ENCODE data around the gene AGBL3.
"Not testable (repeated sequence)": the region's sequence is repeated elsewhere in the genome, so short reads cannot be mapped to it uniquely, and the experiment has no call there.

DNA sequence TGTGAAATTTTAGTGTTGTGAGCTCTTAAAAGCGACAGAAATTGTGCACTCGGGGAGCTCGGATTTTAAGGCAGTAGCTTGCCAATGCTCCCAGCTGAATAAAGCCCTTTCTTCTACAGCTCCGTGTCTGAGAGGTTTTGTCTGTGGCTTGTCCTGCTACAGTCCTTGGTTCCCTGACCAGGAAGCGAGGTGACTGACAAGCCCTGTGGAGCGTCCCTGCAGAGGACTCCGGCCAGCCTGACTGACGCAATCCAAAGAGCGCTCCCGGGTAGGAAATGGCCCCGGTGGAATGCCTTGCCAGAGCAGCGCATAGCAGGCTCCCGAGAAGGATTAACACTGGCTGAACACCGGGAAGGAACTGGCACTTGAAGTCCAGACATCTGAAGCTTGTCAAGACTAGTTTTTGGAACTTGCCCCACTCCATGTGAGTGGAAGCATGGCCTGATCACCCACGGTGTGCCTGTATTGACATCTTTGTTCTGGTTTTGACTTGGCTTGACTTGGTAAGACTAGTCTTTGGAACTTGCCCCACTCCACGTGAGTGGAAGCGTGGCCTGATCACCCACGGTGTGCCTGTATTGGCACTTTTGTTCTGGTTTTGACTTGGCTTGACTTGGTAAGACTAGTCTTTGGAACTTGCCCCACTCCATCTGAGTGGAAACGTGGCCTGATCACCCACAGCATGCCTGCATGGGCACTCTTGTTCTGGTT lies 185.4 kb downstream of the AGBL3 start:
- TF ChIP-seq, protein P1, sequence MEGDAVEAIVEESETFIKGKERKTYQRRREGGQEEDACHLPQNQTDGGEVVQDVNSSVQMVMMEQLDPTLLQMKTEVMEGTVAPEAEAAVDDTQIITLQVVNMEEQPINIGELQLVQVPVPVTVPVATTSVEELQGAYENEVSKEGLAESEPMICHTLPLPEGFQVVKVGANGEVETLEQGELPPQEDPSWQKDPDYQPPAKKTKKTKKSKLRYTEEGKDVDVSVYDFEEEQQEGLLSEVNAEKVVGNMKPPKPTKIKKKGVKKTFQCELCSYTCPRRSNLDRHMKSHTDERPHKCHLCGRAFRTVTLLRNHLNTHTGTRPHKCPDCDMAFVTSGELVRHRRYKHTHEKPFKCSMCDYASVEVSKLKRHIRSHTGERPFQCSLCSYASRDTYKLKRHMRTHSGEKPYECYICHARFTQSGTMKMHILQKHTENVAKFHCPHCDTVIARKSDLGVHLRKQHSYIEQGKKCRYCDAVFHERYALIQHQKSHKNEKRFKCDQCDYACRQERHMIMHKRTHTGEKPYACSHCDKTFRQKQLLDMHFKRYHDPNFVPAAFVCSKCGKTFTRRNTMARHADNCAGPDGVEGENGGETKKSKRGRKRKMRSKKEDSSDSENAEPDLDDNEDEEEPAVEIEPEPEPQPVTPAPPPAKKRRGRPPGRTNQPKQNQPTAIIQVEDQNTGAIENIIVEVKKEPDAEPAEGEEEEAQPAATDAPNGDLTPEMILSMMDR (conservative IDR thresholded peaks at IDR 0.05 in 1 of 2, IDR thresholded peaks at IDR 0.05 in 1 of 2; ENCODE audit: extremely low read depth in 1 of 2, insufficient read depth in 1 of 2, low read depth in 1 of 2, low read length in 2 of 2) = not testable (repeated sequence)
- TF ChIP-seq EZH2 (IDR thresholded peaks at IDR 0.05; ENCODE audit: borderline replicate concordance, low read length) = not testable (repeated sequence)
